DMS79 treated with DMSO at 0.1 percent for 48 hours (cell line): ENCODE results near the gene P3H4.
"Not testable (repeated sequence)": the region's sequence is repeated elsewhere in the genome, so short reads cannot be mapped to it uniquely, and the experiment has no call there.

Source experiments
- DNase-seq: peaks from one replicate; lab custom pipeline; 2025; lab: John Stamatoyannopoulos, UW

Gene P3H4

DNA sequence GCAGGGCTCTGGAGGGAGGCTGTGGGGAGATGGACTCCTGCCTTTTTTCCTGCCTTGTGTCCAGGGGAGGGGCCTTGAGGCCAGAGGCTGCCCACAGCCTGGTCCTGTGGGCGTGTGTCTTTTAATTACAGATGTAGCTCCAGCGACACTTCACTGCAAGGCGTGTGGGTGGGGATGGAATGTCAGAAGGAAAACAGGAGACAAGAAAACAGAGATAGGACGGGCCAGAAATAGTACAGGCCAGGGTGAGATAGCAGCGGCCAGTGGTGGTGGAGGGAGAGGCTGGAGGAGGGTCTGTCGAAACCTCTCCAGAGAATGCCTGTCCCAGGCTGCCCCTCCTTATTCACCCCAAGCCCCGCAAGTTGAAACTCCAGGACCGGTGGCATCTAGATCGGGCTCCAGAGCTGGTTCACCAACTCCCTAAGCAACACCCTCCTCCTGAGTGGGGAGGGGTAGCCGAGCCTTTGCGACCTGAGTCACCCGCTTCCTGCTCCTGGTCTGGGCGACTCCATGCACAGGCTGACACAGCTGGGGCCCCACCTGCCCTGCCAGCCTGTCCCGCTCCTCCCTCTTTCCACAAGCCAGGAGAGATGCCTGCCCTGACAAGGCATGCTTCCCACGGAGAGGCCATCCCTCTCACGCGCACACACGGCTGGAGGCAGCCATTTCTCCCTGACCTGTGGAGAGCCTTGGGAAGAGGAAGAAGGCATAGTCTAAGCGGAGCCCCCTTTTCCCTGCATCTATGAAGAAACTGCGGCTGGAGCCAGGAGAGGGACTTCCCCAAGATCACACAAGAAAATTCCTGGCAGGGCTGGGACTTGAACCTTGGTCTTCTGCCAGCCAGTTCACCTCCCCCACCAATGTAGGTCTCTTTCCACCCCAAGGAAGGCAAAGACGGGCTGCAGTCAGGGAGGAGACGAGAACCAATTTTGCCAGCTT lies 18.6 kb downstream of the P3H4 start:
- DNase-seq, result no peak

DNA sequence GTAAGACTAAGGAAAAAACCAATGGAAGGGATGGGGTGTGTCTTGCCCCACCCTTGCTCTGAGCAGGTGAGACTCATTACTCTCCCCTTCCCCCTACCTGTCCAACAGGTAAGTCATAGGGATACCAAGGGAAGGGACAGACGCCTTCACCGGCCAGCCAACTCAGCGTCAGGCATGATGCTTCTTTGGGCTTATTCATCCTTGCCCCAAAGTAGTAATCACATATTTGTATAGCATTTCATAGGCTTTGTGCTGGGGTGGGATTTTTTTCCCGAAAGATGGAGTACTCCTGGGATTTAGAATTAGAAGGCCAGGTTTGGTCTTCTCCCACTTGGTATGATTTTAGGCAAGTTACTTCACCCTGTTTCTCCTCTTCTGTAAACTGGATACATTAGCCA lies 24.7 kb downstream of the P3H4 start:
- no peak for DNase-seq

DNA sequence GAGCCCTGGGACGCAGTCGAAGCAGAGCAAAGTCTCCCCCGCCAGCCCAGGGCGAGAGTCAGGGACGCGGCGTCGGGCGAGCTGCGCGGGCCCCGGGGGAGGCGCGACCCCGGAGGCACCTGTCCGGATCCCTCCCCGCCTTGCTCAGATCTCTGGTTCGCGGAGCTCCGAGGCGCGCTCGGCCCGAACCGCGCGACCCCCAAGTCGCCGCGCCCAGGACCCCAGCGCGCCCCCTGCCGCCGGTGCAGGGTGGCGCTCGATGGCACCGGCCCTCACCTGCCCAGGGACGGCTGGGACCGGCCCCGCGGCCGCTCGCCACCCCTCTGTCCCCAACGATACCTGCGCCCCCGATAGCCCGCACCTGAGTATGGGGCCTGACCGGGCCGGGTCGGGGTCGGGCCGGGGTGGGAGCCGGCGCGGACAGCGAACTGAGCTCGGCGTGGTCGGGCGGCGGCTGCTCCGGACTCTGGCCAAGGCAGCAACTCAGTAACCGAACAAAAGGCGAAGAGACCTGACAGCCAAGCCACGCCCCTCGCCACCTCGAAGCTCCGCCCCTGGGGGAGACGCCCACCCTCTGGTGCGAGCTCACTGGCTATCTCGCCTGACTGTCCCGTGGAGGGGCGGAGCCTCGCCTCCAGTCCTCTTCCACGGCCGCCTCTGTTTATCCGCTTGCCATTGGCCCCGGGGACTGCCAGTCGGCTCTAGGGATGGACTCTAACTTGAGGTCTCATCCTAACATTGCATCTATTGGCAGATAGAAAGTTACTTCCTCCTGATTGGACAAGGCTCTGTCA lies 25.3 kb downstream of the P3H4 start, which contains the start of gene JUP:
JUP (minus strand) TSS at position 485 of the 794 bp plus-strand sequence. CDS start 14,857 bp downstream, outside the sequence.
- DNase-seq, result peak; percentile 99

DNA sequence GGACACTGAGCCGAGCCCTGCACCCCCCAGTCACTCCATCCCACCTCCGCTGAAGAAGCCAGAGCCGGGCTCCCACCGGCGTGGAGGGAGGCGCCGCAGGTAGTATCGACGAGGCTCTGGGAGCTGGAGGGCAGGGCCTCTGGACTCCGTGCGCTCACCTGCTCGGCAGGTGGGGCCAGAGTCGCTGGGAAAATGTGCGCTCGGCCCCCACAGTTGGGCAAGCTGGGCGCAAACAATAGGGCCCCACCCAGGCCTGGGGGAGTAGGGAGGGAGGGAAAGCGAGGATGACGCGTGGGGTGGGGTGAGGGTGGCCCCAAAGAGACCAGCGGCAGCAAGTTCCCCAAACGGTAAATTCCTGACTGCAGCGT lies 25.9 kb downstream of the P3H4 start:
- DNase-seq, result peak; percentile 57

DNA sequence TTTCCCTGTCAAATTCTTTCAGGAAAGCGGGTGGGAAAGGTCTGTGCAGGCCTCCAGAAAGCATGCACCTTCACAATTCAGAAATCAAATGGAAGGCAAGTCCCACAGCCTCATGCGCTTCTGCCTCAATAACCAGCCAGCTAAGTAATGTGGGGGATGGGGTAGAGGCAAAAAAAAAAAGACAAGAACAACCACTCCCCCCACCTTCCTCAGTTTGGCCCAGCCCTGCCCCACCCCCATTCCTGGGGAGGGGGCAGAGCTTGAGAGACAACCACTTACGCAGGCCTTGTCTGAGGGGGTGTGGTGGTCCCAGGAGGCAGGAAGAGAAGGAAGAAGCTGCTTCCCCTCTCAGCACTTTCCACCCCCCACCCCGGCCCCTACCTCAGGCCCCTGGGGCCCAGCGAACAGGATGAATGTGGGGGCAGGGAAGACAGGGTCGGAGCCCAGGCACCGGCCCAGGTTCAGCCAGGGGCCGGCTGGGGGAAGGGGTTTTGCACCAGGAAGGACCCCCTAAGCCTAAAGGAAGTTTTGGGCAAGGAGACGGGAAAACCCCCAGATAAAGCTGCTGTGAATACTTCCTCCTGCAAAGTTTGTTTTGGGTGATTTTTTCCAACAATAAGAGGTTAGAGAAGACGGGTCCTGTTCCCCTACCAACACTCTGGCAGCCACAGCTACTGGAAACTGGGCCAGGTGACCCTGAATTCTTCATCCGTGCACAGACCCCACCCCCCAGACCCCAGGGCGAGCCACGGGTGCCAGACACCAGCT lies 26.5 kb downstream of the P3H4 start:
- DNase-seq, result no peak

DNA sequence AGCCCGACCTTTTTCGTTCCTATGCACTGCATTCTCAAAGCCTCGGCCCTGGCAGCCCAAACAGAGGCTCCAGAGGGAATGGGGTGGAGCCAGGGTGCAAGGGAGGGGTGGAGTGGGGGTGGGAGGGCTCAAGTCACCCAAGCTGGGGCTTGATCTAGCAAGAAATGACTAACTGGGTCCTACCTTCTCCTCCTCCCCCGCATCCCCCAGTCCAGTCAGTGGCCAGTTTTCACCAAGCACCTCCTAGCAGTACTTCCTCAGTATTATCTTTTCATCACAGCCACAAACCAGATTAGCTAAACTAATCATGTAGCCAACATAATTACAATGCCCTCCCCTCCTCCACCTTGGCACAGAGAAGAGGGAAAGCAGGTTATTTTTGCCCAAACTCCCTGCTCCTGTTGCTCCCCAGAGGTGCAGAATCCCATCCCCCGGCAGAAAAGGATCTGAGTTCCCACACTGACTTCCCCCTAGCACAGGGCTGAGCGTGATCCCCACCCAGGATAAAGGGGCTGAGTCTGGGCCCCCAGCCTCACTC lies 27.5 kb downstream of the P3H4 start:
- DNase-seq, result no peak

DNA sequence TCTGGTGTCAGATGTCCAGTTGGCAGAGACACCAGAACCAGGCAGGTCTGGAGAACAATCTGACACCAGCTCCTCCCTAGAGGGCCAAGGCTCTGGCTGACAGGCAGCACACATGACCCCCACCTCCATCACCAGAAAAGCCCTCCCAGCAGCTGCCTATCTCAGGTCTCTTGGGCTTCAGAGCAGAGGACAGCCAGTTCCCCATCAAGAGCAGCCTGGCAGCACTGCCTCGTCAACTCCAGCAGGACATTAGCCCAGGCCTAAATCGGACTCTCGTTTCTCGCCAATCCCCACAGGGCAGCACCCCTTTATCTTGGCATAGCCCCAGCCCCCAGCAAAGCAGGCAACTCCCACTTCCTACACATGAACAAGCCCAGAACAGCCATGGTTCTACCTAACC lies 29.6 kb downstream of the P3H4 start:
- DNase-seq, result no peak

DNA sequence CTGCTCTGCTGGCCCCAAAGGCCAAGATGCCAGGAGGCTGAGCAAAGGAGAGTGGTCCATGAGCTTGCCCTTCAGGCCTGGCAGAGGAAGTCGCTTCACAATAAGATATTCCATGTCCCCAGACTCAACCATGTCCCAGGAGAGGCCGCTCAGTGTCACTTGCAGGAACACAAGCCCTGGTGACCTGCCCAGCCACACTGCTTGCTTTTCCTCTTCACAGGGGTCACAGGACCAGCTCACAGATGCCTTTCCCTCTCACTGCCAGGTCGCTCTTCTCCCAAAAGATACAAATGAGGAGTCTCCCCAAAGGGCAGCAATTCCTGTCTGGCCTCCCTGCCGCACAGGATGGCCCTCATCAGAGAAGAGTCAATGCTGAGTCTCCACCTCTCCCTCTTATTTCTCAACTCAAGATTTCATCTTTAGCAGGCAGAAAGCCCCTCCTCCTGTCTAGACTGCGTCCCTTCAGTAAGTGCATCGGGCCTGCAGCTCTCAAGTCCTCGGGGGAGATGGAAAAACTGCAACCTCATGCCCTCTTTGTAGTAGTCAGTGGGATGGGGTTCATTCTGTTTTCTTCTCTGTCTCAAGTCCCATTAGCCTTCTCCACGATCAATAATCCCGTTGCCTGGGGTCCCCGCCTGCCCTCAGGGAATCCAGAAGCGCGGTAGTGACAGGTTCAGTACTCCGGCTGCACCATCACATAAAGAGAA lies 30.2 kb downstream of the P3H4 start:
- DNase-seq, result no peak

DNA sequence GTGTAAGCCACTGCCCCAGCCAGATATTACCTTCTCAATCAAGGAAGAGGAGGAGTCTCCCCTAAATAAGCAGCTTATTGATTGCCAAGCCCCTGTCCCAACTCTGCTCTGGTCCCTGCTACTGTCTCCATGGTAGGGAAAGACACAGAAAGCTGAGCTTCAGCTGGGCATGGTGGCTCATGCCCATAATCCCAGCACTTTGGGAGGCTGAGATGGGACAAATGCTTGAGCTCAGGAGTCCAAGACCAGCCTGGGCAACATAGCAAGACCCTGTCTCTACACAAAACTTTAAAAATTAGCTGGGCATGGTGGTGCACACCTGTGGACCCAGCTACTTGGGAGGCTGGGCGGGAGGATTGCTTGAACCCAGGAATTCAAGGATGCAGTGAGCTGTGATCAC lies 31.8 kb downstream of the P3H4 start:
- no peak for DNase-seq

DNA sequence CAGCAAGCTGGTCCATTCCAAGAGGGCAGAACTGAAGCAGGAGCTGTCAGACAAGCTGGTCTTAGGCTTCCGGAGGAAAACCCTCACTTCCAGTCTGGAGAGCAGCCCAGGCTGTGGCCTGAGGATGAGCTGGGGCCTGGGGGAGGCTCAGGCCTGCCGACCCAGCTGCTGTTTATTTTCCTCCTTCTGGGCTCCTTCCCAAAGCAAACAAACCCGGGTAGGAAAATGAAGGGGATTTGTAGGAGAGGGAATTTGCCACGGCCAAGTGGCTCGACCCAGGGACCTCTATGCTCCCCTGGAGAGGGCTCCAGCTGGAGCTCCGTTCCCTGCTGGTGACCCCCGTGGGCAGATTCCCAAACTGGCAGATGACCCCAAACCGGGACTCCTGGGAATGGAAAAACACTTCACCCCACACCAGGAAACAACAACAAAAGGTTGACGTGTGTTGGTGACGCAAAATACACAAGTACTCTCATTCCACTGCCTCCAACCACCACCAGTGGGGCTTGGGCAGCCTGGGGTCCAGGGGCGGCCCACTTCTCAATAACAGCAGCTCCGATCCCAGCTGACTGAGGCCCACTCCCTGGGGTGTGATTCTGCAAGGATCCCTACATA lies 34.1 kb downstream of the P3H4 start:
- peak; percentile 82 for DNase-seq

DNA sequence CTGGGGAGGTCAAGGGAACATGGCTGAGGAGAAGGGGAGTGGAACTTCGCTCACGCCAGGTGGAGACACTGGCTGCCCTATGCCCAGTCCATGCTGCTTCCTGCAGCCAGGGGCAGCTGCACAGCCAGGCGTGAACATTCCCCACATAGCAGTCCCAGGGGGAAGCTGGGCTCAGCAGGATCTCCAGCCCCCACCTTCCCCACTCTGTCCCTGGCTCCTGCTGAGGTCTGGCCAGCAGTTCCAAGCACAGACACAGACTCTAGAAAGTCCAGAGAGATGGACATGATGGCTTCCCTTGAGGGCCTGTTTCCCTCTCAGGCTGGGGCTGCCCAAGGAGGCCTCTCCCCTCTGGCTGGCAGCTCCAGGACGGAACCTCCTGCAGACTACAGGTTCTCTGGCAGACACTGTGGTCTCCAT lies 34.6 kb downstream of the P3H4 start:
- DNase-seq, result no peak

DNA sequence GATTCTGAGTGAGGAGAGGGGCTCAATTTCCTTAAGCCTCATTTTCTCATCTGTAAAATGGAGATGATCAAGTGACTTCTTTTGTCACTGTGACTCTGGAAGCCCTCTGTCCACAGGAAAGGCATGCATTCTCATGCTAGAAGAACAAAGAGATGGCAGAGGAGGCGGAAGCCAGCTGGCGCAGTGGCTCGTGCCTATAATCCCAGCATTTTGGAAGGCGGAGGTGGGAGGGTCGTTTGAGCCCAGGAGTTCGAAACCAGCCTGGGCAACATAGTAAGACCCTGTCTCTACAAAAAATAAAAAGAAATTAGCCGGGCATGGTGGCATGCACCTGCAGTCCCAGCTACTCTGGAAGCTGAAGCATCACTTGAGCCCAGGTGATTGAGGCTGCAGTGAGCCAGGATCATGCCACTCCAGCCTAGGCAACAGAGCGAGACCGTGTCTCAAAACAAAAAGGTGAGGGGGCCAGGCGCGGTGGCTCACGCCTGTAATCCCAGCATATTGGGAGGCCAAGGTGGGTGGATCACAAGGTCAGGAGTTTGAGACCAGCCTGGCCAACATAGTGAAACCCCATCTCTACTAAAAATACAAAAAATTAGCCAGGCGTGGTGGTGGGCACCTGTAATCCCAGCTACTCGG lies 35.4 kb downstream of the P3H4 start:
- DNase-seq, result not testable (repeated sequence)

DNA sequence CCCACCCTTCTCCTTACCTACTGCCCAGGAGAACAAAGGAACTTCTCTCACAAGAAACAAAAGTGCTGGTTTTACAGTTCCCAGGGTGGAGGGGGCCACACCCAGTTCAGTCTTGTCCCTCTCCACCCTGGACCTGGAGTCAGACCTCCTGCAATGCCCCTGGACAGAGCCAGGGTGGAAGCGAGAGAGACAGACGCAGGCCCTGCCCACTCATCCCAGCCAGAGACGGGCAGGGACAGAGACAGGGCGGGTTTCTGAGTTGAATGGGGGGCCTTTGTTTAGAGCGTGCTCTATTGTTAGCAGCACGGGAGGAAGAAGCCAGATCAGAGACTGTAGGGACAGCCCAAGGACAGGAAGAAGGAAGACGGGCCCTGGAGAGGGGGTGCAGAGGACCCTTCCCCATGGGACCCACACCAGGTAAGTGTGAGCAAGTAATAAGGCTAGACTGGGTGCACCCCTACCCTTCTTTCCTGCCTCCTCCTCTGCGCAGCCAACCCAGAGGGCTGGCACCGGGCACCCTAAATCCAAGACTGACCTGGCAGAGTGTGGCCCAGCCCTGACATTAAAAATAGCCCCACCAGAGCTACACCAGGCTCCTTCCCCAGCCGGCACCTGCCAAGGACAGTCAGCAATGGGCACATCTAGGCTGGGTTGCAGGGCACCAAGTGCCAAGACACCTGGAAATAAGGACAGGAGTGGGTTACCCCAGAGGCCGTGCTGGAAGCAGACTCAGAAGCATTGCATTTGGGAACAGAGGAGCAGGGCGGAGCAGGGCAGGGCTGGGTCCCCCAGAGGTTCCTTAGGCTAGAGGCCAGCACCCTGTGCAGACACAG lies 36.1 kb downstream of the P3H4 start:
- DNase-seq, result no peak

DNA sequence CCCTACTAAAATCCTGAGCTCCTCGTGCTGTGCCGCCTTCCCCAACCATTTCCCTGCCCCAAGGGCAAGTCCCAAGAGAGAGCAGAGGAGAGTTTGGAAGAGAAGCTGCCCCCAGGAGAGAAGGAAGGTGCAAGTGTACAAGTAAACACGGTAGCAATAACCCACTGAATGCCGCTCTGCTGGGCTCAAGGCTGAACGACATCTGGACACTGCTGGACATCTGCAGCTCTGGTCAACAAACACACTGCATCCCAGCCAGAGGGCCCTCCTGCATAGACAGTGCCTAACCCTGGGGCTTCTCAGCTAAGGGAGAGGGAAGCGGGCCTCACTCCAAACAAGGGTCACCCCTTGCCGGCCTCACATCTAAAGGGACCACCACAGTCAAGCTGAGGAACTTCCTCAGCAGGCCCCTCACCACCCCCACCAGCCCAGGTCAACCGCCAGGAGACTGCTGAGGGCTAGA lies 38.0 kb downstream of the P3H4 start:
- no peak for DNase-seq

DNA sequence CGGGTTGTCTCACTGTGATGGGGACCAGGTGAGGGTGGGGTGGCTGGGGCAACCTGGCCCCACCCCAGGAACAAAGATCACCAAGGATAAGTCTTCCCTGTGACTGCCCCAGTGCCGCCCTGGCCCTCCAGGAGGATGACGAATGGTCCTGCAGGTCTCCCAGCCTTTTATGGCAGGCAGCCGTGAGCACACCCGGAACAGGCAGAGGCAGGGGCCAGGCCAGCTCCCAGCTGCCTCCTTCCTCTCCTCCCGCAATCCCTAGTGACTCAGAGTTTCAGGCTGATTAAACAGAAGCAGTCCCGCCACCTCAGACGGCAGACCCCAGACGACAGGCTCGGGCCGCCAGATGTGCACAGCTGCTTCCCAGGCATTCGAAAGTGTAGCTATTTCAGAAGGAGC lies 38.6 kb downstream of the P3H4 start:
- DNase-seq, result no peak

DNA sequence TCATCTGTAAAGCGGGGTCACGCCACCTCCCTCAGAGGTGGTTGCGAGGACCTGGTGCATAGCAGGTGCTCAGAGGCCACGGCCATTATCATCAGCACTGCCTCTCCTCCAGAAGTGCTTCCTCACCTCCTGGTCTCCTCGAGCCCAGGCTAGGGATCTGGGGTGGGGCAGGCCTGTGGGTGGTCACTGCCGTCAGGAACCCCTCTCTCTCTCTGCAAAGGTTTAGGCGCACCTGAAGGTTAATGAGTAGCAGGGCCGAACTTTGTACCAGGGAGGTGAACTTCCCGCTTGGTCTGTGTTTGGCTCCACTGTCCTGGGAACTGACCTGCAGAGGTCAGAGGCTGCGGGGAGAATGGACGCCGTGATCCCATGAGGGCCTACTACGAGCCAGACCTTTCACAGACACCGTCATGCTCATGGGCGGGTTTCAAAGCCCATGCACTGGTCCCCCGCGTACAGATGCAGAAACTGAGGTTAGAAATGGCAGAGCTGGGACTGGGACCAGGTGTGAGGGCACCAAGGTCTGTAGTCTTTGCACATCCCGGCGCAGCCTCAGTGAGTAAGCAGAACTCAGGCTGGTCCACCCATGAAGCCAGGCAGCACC lies 39.1 kb downstream of the P3H4 start:
- no peak for DNase-seq

DNA sequence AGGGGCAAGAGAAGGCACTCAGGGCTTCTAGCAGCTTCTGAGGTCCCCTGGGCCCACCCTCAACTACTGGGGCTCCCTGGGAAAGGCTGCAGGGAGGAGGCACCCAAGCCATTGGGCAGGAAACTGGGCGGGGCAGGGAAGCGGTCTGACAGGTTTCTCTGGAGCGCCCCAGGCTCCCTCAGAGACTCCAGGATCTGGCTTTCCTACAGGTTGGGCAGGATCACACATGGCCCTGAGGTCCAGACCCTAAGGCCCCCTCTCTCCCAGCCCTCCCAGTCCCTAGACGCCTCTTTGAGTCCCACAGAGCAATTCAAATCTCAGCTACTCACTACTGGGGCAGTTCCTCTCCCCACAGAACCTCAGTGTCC lies 39.5 kb downstream of the P3H4 start:
- no peak for DNase-seq

DNA sequence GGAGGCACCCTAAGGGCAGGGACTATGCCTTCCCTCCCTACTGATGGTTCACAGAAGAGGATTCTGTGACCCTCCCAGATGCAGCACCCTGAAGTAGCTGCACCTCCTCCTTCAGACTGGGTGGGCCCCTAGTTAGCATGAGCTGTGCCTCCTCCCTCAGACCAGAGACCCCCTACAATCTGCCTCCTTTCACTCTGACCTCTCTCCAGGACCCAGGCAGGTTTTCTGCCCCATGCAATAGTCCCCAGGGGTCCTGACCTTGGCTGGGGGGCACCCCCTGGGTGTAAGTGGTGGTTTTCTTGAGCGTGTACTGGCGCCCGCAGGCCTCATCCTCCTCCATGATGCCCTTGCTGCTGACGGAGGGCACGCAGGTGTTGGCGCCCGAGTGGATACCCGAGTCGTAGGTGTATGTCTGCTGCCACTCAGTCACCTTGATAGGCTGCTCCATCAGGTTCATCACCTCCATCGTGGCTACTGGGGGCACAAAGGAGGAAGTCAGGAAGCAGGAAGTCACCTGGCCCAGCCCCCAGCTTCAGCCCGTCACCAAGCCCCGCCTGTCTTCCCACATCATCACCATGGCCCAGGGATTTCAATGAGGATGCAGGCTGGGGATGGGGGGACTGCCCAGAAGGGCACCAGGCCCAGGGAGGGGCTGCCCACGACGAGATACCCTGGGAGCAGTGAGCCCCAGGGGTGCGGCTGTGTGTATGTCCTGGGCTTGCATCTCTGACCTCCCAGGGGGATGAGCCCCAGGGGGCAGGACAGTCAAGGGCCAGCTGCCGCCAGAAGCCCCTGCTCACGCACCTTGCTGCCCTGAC lies 40.2 kb downstream of the P3H4 start:
- DNase-seq, result no peak
